Liver (tissue), 9 donors: ENCODE results near the gene TBC1D9. TPM values are rescaled to one million over a fixed set of nuclear protein-coding genes. Genes with fewer than 3 reads are reported as not detected.

Experiments used
- DNase-seq: peaks from one replicate; pipeline ENCODE4 v3.0.0-alpha.2; 2017; ENCODE audit warnings: low spot score
- H3K27ac ChIP-seq, 2 donors: one replicate each; pipeline ENCODE4 v1.7.0; 2013; ENCODE audit warnings: inconsistent platforms in 2 of 2, low read length in 2 of 2, control low read depth in 1 of 2, low read depth in 1 of 2, mild to moderate bottlenecking in 1 of 2
- H3K27me3 ChIP-seq, 4 donors: one replicate each; pipeline versions ENCODE4 v1.6.1 to v1.7.0; 2013; ENCODE audit warnings: low read length in 3 of 4, inconsistent platforms in 1 of 4, mild to moderate bottlenecking in 1 of 4, moderate library complexity in 1 of 4; ENCODE audit not compliant: control insufficient read depth in 4 of 4, insufficient read depth in 4 of 4
- H3K36me3 ChIP-seq, 4 donors: one replicate each; pipeline versions ENCODE4 v1.6.1 to v1.7.0; 2013; ENCODE audit warnings: low read length in 3 of 4, mild to moderate bottlenecking in 3 of 4, low read depth in 1 of 4, moderate library complexity in 1 of 4; ENCODE audit not compliant: control insufficient read depth in 4 of 4, insufficient read depth in 3 of 4
- H3K4me1 ChIP-seq, 4 donors: one replicate each; pipeline versions ENCODE4 v1.6.1 to v1.7.0; 2013; ENCODE audit warnings: low read length in 3 of 4, mild to moderate bottlenecking in 3 of 4, moderate library complexity in 1 of 4; ENCODE audit not compliant: control insufficient read depth in 4 of 4, insufficient read depth in 4 of 4
- H3K4me3 ChIP-seq, 3 donors: one replicate each; pipeline versions ENCODE4 v1.6.1 to v1.7.0; 2013; ENCODE audit warnings: low read length in 3 of 3, control low read depth in 1 of 3, low read depth in 1 of 3, mild to moderate bottlenecking in 1 of 3
- H3K9ac ChIP-seq, 2 donors: one replicate each; pipeline ENCODE4 v1.7.0; 2013; ENCODE audit warnings: low read length in 2 of 2, mild to moderate bottlenecking in 2 of 2, moderate library complexity in 2 of 2, control low read depth in 1 of 2, low read depth in 1 of 2
- H3K9me3 ChIP-seq, 4 donors: one replicate each; pipeline versions ENCODE4 v1.6.1 to v1.7.0; 2013; ENCODE audit warnings: low read length in 3 of 4; ENCODE audit not compliant: control insufficient read depth in 4 of 4
- EGR1 ChIP-seq, 2 donors: IDR thresholded peaks; 2 replicates each; pipeline ENCODE4 v1.6.1; 2016 to 2018; ENCODE audit warnings: antibody characterized with exemption in 2 of 2, low read depth in 2 of 2
- FOXA1 ChIP-seq: IDR thresholded peaks from 2 replicates; pipeline ENCODE4 v1.6.1; 2016; ENCODE audit warnings: antibody characterized with exemption
- FOXA2 ChIP-seq: IDR thresholded peaks from 2 replicates; pipeline ENCODE4 v1.6.1; 2016; ENCODE audit warnings: antibody characterized with exemption
- GABPA ChIP-seq, 2 donors: IDR thresholded peaks in 1 of 2; conservative IDR thresholded peaks in 1 of 2; 2 replicates each; pipeline ENCODE4 v1.6.1; 2016; ENCODE audit warnings: antibody characterized with exemption in 2 of 2, mild to moderate bottlenecking in 1 of 2, moderate library complexity in 1 of 2
- HNF4A ChIP-seq, 2 donors: conservative IDR thresholded peaks; 2 replicates each; pipeline ENCODE4 v1.6.1; 2016; ENCODE audit warnings: antibody characterized with exemption in 2 of 2, mild to moderate bottlenecking in 2 of 2
- HNF4G ChIP-seq: IDR thresholded peaks from 2 replicates; pipeline ENCODE4 v1.6.1; 2016; ENCODE audit warnings: antibody characterized with exemption
- JUND ChIP-seq, 2 donors: IDR thresholded peaks; 2 replicates each; pipeline ENCODE4 v1.6.1; 2016; ENCODE audit warnings: antibody characterized with exemption in 2 of 2
- NR2F2 ChIP-seq: IDR thresholded peaks from 2 replicates; pipeline ENCODE4 v1.6.1; 2016; ENCODE audit warnings: antibody characterized with exemption
- RAD21 ChIP-seq, 2 donors: IDR thresholded peaks; 2 replicates each; pipeline ENCODE4 v1.6.1; 2016; ENCODE audit warnings: antibody characterized with exemption in 2 of 2, mild to moderate bottlenecking in 2 of 2
- RXRA ChIP-seq, 2 donors: IDR thresholded peaks; 2 replicates each; pipeline ENCODE4 v1.6.1; 2017 to 2018; ENCODE audit warnings: antibody characterized with exemption in 2 of 2, mild to moderate bottlenecking in 1 of 2
- SP1 ChIP-seq: IDR thresholded peaks from 2 replicates; pipeline ENCODE4 v1.6.1; 2018; ENCODE audit warnings: antibody characterized with exemption, mild to moderate bottlenecking
- TAF1 ChIP-seq: conservative IDR thresholded peaks from 2 replicates; pipeline ENCODE4 v1.6.1; 2016; ENCODE audit warnings: antibody characterized with exemption, mild to moderate bottlenecking
- YY1 ChIP-seq: IDR thresholded peaks from 2 replicates; pipeline ENCODE4 v1.6.1; 2016; ENCODE audit warnings: antibody characterized with exemption, mild to moderate bottlenecking
- WGBS: extraction: QIAGEN DNeasy Blood & Tissue Kit; methylation state at CpG from one replicate; pipeline ENCODE4 v1.1.7; 2013; 5-methylcytosine and 5-hydroxymethylcytosine counted together
- polyA plus RNA-seq, 2 donors: library from polyadenylated mRNA; stranded (reverse) in 1 of 2; unstranded in 1 of 2; fragments of 200-250 nt in 1 of 2; fragments of >200 nt in 1 of 2; fragmentation: Nextera tagmentation in 1 of 2; extraction: Ambion mirVana in 1 of 2; gene quantifications; one replicate each; pipeline versions ENCODE4 v1.2.1 to v1.2.3, GENCODE V29; 2013 to 2015
- total RNA-seq, 2 donors: library from RNA; depleted of rRNA; stranded (reverse); fragments of >200 nt; gene quantifications; one replicate each; pipeline ENCODE4 v1.2.3, GENCODE V29; 2014
- TF ChIP-seq, protein P1 (sequence below): IDR thresholded peaks from 2 replicates; pipeline ENCODE4 v1.6.1; 2016; ENCODE audit warnings: antibody characterized with exemption
- TF ChIP-seq, protein P2 (sequence below): fragments of 150-350 bp; IDR thresholded peaks from 2 replicates; pipeline ENCODE4 v1.5.1; 2017; ENCODE audit warnings: improper control_type of control experiment, low read depth, low read length; ENCODE audit not compliant: missing input control
- TF ChIP-seq, protein P3 (sequence below): IDR thresholded peaks from 2 replicates; pipeline ENCODE4 v1.6.1; 2016; ENCODE audit warnings: antibody characterized with exemption, mild to moderate bottlenecking
- TF ChIP-seq, protein P4 (sequence below): IDR thresholded peaks from 2 replicates; pipeline ENCODE4 v1.6.1; 2016; ENCODE audit warnings: antibody characterized with exemption
- TF ChIP-seq, protein P5 (sequence below): IDR thresholded peaks from 2 replicates; pipeline ENCODE4 v1.6.1; 2016; ENCODE audit warnings: antibody characterized with exemption
- donor health status: healthy.
- donor health status: healthy.
- donor health status: healthy.
- donor health status: healthy.
- donor health status: healthy.

Gene TBC1D9
- total and polyA plus RNA-seq, 4 donors: 1.4 to 8.5 (median 6.3) TPM

DNA sequence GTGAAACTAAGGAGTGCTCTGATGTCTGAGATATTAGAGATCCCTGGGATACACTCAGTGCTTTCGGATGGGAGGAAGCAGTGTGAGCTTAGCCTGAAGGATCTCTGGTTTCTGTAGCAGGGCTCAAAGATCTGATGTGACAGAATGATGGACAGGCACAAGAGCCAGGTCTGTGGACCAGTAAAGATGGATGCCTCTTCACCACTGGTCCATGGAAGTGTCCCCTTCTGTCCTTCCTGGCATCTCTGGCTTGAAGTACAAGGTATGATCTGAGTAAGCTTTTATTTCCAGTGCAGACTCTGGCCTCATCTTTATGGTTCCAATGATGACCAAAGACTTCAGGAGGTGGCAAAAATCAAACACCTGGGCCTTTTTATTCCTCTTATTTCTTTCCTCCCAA lies 88.1 kb downstream of the TBC1D9 start:
- TF ChIP-seq NR2F2 (no peak), GABPA (IDR thresholded peaks at IDR 0.05 in 1 of 2, conservative IDR thresholded peaks at IDR 0.05 in 1 of 2) (no peak), FOXA1 (no peak), SP1 (no peak), HNF4G (no peak), RAD21 (IDR thresholded peaks at IDR 0.05) (no peak), HNF4A (conservative IDR thresholded peaks at IDR 0.05) (no peak)
- TF ChIP-seq, protein P1, sequence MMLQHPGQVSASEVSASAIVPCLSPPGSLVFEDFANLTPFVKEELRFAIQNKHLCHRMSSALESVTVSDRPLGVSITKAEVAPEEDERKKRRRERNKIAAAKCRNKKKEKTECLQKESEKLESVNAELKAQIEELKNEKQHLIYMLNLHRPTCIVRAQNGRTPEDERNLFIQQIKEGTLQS: no peak
- Histone ChIP-seq H3K27me3 (no peaks in the 10 kb centered on the region), H3K4me1 (peaks cover 0 to 6% (median 1%) of the 10 kb centered on the region in 4 donors), H3K9ac (no peak overlapping the region), H3K36me3 (peaks cover 0 to 3% (median under 1%) of the 10 kb centered on the region in 4 donors), H3K4me3 (no peak overlapping the region), H3K27ac (no peak overlapping the region), H3K9me3 (no peaks in the 10 kb centered on the region)
- no peak for DNase-seq
- 97% methylated on average over 1 of the region's 1 CpG for WGBS

DNA sequence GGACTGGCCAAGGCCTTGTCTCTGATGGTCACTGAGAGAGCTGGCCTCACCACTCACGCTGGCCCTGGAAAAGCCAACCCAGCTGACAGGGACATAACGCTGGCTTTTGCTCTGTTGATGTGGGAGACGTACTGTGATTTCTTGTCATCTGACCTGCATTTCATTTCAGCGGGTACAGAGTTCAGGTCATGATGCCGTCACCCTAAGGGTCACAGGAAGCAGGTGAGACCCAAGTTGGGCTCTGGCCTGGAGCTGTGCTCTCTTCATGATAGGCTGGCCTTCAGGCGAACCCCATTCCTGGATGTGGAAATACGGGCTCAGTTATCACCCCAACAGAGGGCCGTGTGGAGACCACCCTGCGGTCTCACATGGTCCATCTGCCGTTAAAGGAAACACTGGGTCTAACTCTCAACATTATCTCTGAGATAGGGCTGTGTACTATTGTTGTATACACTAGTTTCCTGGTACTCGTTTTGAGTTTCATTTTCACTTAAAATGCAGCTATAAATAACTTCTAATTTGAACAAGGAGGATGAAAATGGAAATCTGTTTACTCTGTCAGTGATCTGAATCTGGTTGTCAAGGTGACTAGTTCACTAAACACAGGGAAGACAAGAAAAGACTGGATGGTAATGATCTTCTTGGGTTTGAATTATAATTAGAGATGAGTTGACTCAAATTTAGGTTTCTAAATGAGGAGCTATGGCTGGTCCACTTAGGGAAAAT lies 89.1 kb downstream of the TBC1D9 start:
- Histone ChIP-seq H3K4me1 (peaks cover 0 to 6% (median 1%) of the 10 kb centered on the region in 4 donors), H3K9ac (no peak overlapping the region), H3K27me3 (no peaks in the 10 kb centered on the region), H3K27ac (peak overlapping the region; percentile 31 to 46), H3K36me3 (peaks cover 0 to 3% (median under 1%) of the 10 kb centered on the region in 4 donors), H3K4me3 (no peak overlapping the region), H3K9me3 (no peaks in the 10 kb centered on the region)
- WGBS: 57% methylated on average over 11 of the region's 11 CpGs
- no peak for TF ChIP-seq FOXA1
- TF ChIP-seq, protein P1: no peak
- TF ChIP-seq, protein P2, sequence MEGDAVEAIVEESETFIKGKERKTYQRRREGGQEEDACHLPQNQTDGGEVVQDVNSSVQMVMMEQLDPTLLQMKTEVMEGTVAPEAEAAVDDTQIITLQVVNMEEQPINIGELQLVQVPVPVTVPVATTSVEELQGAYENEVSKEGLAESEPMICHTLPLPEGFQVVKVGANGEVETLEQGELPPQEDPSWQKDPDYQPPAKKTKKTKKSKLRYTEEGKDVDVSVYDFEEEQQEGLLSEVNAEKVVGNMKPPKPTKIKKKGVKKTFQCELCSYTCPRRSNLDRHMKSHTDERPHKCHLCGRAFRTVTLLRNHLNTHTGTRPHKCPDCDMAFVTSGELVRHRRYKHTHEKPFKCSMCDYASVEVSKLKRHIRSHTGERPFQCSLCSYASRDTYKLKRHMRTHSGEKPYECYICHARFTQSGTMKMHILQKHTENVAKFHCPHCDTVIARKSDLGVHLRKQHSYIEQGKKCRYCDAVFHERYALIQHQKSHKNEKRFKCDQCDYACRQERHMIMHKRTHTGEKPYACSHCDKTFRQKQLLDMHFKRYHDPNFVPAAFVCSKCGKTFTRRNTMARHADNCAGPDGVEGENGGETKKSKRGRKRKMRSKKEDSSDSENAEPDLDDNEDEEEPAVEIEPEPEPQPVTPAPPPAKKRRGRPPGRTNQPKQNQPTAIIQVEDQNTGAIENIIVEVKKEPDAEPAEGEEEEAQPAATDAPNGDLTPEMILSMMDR: no peak
- peak; percentile 30 for TF ChIP-seq SP1
- no peak for TF ChIP-seq GABPA (IDR thresholded peaks at IDR 0.05 in 1 of 2, conservative IDR thresholded peaks at IDR 0.05 in 1 of 2)
- TF ChIP-seq HNF4G: no peak
- no peak for TF ChIP-seq JUND (IDR thresholded peaks at IDR 0.05)
- TF ChIP-seq, protein P3, sequence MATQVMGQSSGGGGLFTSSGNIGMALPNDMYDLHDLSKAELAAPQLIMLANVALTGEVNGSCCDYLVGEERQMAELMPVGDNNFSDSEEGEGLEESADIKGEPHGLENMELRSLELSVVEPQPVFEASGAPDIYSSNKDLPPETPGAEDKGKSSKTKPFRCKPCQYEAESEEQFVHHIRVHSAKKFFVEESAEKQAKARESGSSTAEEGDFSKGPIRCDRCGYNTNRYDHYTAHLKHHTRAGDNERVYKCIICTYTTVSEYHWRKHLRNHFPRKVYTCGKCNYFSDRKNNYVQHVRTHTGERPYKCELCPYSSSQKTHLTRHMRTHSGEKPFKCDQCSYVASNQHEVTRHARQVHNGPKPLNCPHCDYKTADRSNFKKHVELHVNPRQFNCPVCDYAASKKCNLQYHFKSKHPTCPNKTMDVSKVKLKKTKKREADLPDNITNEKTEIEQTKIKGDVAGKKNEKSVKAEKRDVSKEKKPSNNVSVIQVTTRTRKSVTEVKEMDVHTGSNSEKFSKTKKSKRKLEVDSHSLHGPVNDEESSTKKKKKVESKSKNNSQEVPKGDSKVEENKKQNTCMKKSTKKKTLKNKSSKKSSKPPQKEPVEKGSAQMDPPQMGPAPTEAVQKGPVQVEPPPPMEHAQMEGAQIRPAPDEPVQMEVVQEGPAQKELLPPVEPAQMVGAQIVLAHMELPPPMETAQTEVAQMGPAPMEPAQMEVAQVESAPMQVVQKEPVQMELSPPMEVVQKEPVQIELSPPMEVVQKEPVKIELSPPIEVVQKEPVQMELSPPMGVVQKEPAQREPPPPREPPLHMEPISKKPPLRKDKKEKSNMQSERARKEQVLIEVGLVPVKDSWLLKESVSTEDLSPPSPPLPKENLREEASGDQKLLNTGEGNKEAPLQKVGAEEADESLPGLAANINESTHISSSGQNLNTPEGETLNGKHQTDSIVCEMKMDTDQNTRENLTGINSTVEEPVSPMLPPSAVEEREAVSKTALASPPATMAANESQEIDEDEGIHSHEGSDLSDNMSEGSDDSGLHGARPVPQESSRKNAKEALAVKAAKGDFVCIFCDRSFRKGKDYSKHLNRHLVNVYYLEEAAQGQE: no peak
- no peak for TF ChIP-seq YY1
- TF ChIP-seq NR2F2: peak; percentile 27
- TF ChIP-seq TAF1: no peak
- no peak for TF ChIP-seq RAD21 (IDR thresholded peaks at IDR 0.05)
- peak; percentile 29 to 48 for TF ChIP-seq HNF4A (conservative IDR thresholded peaks at IDR 0.05)
- no peak for TF ChIP-seq FOXA2
- TF ChIP-seq, protein P4, sequence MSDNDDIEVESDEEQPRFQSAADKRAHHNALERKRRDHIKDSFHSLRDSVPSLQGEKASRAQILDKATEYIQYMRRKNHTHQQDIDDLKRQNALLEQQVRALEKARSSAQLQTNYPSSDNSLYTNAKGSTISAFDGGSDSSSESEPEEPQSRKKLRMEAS: no peak
- TF ChIP-seq EGR1 (IDR thresholded peaks at IDR 0.05; ENCODE audit: low read depth in 2 of 2): no peak
- peak; percentile 20 to 26 for TF ChIP-seq RXRA (IDR thresholded peaks at IDR 0.05)
- TF ChIP-seq, protein P5, sequence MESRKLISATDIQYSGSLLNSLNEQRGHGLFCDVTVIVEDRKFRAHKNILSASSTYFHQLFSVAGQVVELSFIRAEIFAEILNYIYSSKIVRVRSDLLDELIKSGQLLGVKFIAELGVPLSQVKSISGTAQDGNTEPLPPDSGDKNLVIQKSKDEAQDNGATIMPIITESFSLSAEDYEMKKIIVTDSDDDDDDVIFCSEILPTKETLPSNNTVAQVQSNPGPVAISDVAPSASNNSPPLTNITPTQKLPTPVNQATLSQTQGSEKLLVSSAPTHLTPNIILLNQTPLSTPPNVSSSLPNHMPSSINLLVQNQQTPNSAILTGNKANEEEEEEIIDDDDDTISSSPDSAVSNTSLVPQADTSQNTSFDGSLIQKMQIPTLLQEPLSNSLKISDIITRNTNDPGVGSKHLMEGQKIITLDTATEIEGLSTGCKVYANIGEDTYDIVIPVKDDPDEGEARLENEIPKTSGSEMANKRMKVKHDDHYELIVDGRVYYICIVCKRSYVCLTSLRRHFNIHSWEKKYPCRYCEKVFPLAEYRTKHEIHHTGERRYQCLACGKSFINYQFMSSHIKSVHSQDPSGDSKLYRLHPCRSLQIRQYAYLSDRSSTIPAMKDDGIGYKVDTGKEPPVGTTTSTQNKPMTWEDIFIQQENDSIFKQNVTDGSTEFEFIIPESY: no peak
- no peak for DNase-seq
